Sigmoid colon (tissue), 7 donors: ENCODE results near the gene MYH14. TPM values are rescaled to one million over a fixed set of nuclear protein-coding genes. Genes with fewer than 3 reads are reported as not detected.
A peak's percentile ranks its signal among the peaks of the same experiment; 100 is the strongest.
"Not testable (repeated sequence)": the region's sequence is repeated elsewhere in the genome, so short reads cannot be mapped to it uniquely, and the experiment has no call there.

Source experiments
- DNase-seq: peaks from one replicate; pipeline ENCODE4 v3.0.0-alpha.2; 2019
- H3K27ac ChIP-seq, 4 donors: fragments of 200-600 bp; sonication (generic); one replicate each; pipeline ENCODE4 v1.5.1; 2016 to 2019; ENCODE audit warnings: mild to moderate bottlenecking in 1 of 4
- H3K27me3 ChIP-seq, 3 donors: fragments of 200-600 bp; sonication (generic); one replicate each; pipeline ENCODE4 v1.5.1; 2019; ENCODE audit warnings: mild to moderate bottlenecking in 1 of 3
- H3K36me3 ChIP-seq, 4 donors: fragments of 200-600 bp; sonication (generic); one replicate each; pipeline ENCODE4 v1.5.1; 2016 to 2019
- H3K4me1 ChIP-seq, 4 donors: fragments of 200-600 bp; sonication (generic); one replicate each; pipeline ENCODE4 v1.5.1; 2017 to 2019
- H3K4me3 ChIP-seq, 4 donors: fragments of 200-600 bp; sonication (generic); one replicate each; pipeline ENCODE4 v1.5.1; 2017 to 2019; ENCODE audit warnings: mild to moderate bottlenecking in 2 of 4, moderate library complexity in 1 of 4
- H3K9me3 ChIP-seq, 4 donors: fragments of 200-600 bp in 3 of 4; sonication (generic) in 3 of 4; one replicate each; pipeline versions ENCODE4 v1.5.1 to v1.6.1; 2013 to 2019
- CTCF ChIP-seq, 4 experiments: fragments of 450-650 bp in 3 of 4; fragments of 200-600 bp in 1 of 4; IDR thresholded peaks; one replicate each; pipeline ENCODE4 v1.5.1; 2016 to 2019; ENCODE audit warnings: antibody characterized with exemption in 4 of 4, mild to moderate bottlenecking in 3 of 4, moderate library complexity in 2 of 4
- EP300 ChIP-seq, 4 donors: sonication (generic); formaldehyde crosslinking; IDR thresholded peaks; one replicate each; pipeline ENCODE4 v1.6.1; 2017; ENCODE audit warnings: antibody characterized with exemption in 4 of 4
- POLR2A ChIP-seq, 2 donors: fragments of 450-650 bp; IDR thresholded peaks; one replicate each; pipeline ENCODE4 v1.6.1; 2016; ENCODE audit warnings: antibody characterized with exemption in 2 of 2, mild to moderate bottlenecking in 2 of 2, moderate library complexity in 2 of 2
- POLR2AphosphoS5 ChIP-seq, 4 donors: sonication (generic); formaldehyde crosslinking; IDR thresholded peaks; one replicate each; pipeline ENCODE4 v1.6.1; 2017; ENCODE audit warnings: antibody characterized with exemption in 4 of 4
- WGBS, 2 donors: extraction: QIAGEN DNeasy Blood & Tissue Kit; methylation state at CpG; one replicate each; pipeline ENCODE4 v1.1.7; 2013; 5-methylcytosine and 5-hydroxymethylcytosine counted together
- intact Hi-C: fragments of 100-400 bp; cut with DNase I; formaldehyde crosslinking; loops from one replicate; pipeline ENCODE4 v1.15.1; 2023
- polyA plus RNA-seq, 3 donors: library from polyadenylated mRNA; stranded (reverse); fragments of 200-250 nt; gene quantifications; one replicate each; pipeline ENCODE4 v1.2.3, GENCODE V29; 2013
- total RNA-seq, 4 donors: library from RNA; depleted of rRNA; stranded (reverse); fragments of >200 nt; gene quantifications; one replicate each; pipeline ENCODE4 v1.1.0, GENCODE V29; 2016
- donor health status: healthy with polysubstance abuse.
- donor health status: Bipolar disorder and iron deficiency.
- donor health status: healthy.

The MYH14 gene
- total and polyA plus RNA-seq, 7 donors = 0.16 to 479 (median 3.9) TPM

- peak within 1 kb of the TSS in 3 of 4 donors; percentile 16 to 83 (median 50) for H3K27ac ChIP-seq
- WGBS, 2 donors = 2 to 4% methylated on average over 43 of the region's 43 CpGs
- TF ChIP-seq POLR2A (IDR thresholded peaks at IDR 0.05) (no peak), POLR2AphosphoS5 (IDR thresholded peaks at IDR 0.05) (peak in 1 of 4 donors; percentile 41), CTCF (IDR thresholded peaks at IDR 0.05) (no peak)
- no peaks in the 10 kb centered on the region for H3K36me3 ChIP-seq
- intact Hi-C loops = no loop called here
- H3K9me3 ChIP-seq = no peaks in the 10 kb centered on the region
- H3K4me1 ChIP-seq = peaks cover 0 to 48% (median 40%) of the 10 kb centered on the region in 4 donors
- H3K27me3 ChIP-seq = peaks cover 50 to 85% (median 84%) of the 10 kb centered on the region in 3 donors
- H3K4me3 ChIP-seq = peak within 1 kb of the TSS in 3 of 4 donors; percentile 2 to 41 (median 40)
- DNase-seq = peak; percentile 97
Measured at GRCh38 chr19:50329146-50329925, 125.9 kb downstream of the MYH14 start, which contains the start of gene KCNC3. TSS of gene KCNC3 (minus strand) at chr19:50329377. CDS start at chr19:50329082, 295 bp downstream.

- intact Hi-C loops, H3K36me3 ChIP-seq, H3K9me3 ChIP-seq, DNase-seq: not testable (repeated sequence)
- Histone ChIP-seq H3K4me3 (peak overlapping the region in 3 of 4 donors; percentile 2 to 33 (median 23)), H3K4me1 (peaks cover 0 to 49% (median 40%) of the 10 kb centered on the region in 4 donors), H3K27me3 (peaks cover 50 to 91% (median 90%) of the 10 kb centered on the region in 3 donors), H3K27ac (peak overlapping the region in 3 of 4 donors; percentile 16 to 83 (median 50))
- 15 to 21% methylated on average over 18 of the region's 18 CpGs for WGBS, 2 donors
Measured at GRCh38 chr19:50329926-50330294, 126.5 kb downstream of the MYH14 start.

GRCh38 chr19:50330365-50331078, 127.1 kb downstream of the MYH14 start:
- Histone ChIP-seq H3K4me3 (peak overlapping the region in 3 of 4 donors; percentile 0 to 35 (median 23)), H3K4me1 (peaks cover 0 to 49% (median 40%) of the 10 kb centered on the region in 4 donors), H3K36me3 (no peaks in the 10 kb centered on the region), H3K9me3 (no peaks in the 10 kb centered on the region), H3K27ac (peak overlapping the region in 2 of 4 donors; percentile 3 to 83), H3K27me3 (peaks cover 50 to 93% (median 87%) of the 10 kb centered on the region in 3 donors)
- DNase-seq = no peak
- intact Hi-C loops = no loop called here
- TF ChIP-seq EP300 (IDR thresholded peaks at IDR 0.05) = no peak
- no peak for TF ChIP-seq POLR2A (IDR thresholded peaks at IDR 0.05)
- TF ChIP-seq POLR2AphosphoS5 (IDR thresholded peaks at IDR 0.05) = no peak
- TF ChIP-seq CTCF (IDR thresholded peaks at IDR 0.05) = no peak
- WGBS, 2 donors = 2 to 3% methylated on average over 48 of the region's 48 CpGs

GRCh38 chr19:50331221-50331993, 128.0 kb downstream of the MYH14 start:
- intact Hi-C loops = no loop called here
- DNase-seq = no peak
- Histone ChIP-seq H3K4me3 (peak overlapping the region in 3 of 4 donors; percentile 0 to 35 (median 23)), H3K27me3 (peaks cover 49 to 85% (median 78%) of the 10 kb centered on the region in 3 donors), H3K36me3 (no peaks in the 10 kb centered on the region), H3K27ac (peak overlapping the region in 2 of 4 donors; percentile 3 to 83), H3K9me3 (no peaks in the 10 kb centered on the region), H3K4me1 (peaks cover 0 to 41% (median 34%) of the 10 kb centered on the region in 4 donors)
- WGBS, 2 donors = 14 to 15% methylated on average over 10 of the region's 10 CpGs
- no peak for TF ChIP-seq POLR2AphosphoS5 (IDR thresholded peaks at IDR 0.05)
- TF ChIP-seq EP300 (IDR thresholded peaks at IDR 0.05) = no peak
- TF ChIP-seq CTCF (IDR thresholded peaks at IDR 0.05) = no peak
- TF ChIP-seq POLR2A (IDR thresholded peaks at IDR 0.05) = no peak
